Globus pallidus (tissue), 1 donor: ENCODE data around the gene HSPG2.
"Not testable (repeated sequence)": the region's sequence is repeated elsewhere in the genome, so short reads cannot be mapped to it uniquely, and the experiment has no call there.

Experiments used
- DNase-seq: peaks from one replicate; pipeline ENCODE4 v3.0.0-alpha.2; 2015; ENCODE audit warnings: low spot score

Gene HSPG2

DNA sequence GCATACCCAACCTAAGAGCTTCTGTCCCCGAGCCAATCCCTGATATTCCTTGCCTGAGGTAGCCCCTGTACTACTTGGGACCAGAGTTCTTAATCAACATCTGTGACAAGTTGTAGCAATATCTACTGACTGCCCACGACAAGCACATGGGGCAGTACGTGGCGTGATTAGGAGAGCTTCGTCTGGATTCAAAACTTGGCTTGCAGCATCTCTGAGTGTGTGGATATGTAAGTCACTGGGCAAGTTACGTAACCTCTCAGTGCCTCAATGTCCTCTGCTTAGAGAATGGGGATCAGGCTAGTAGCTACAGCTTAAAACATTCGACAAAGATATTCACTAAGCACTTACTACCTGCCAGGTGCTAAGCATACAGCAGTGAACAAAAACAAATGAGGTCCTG lies 5.0 kb downstream of the HSPG2 start:
- no peak for DNase-seq

DNA sequence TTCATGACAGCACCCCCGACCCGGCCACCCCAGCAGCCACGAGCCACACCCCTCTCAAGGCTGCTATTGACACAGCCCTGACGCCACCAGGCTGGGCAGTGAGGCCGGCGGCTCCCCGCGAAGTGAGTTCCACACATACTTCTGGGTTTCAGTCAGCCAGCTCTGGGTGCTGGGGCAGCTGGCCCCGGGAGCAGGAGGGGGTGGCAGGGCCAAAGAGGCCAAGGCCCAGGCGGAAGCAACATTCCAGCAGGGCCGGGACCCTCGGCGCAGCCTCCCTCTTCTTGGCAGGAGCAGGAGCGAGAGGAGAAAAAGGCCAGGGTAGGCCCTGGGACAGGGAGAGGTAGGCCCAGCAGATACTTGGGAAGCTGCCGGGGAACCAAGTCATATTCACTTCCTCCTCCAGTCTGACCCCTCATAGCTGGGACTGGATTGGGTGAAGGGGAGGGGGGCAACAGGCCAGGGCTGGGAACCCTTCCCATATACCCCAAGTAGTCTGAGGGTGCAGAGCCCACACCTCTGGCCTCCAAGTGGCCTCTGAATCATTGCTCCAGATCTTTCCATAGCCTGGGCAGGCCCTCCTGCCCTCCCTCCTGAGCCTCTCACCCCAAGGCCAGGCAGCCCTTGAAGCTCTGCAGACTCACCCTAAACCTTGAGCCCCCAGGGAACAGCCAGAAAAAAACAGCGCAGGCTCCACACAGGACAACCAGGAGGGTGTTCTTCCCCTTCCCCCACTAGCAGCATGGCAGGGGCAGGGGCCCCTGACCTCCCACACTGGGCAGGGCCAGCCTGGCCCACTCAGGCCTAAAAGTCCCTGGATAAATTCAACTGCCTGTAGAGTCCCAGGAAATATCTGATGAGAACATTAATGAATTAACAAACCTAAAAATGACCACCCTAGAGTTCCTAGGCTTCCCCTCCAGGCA lies 5.7 kb downstream of the HSPG2 start:
- no peak for DNase-seq

DNA sequence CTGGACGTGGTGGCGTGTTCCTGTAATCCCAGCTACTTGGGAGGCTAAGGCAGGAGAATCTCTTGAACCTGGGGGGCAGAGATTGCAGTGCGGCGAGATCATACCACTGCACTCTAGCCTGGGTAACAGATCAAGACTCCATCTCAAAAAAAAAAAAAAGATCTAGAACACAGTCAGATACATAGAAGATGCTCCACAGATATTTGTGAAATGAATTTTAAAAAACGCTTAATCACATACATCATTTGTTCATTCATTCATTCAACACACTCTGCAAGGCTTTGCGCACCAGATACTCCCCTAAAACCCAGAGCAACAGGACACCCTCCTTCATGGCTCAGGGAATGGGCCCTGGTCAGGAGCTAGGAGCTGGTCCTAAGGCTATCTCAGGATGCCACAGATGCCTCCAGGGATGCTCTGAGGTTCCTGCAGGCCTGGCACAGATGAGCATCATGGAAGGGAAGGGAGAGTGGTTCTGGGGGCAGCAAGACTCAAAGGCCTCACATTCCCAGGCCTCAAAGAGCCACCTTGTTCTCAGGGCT lies 6.4 kb downstream of the HSPG2 start:
- DNase-seq, result no peak

DNA sequence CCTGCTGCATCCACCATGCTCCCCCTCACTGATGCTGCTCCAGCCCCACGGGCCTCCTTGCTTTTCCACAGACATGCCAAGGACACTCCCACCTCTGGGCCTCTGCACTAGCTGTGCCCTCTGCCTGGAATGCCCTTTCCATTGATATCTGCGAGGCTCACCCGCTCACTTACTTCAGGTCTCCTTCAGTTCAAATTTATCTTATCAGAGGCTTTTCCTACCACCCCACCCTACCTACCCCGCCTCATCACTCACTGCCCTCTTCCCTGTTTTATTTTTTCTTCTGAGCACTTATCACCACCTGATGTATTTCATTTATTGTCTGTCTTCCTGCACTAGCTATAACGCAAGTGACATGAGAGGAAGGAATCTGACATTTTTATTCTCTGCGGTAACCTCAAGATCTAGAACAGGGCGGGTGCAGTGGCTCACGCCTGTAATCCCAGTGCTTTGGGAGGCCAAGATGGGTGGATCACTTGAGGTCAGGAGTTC lies 7.0 kb downstream of the HSPG2 start:
- DNase-seq, result no peak

DNA sequence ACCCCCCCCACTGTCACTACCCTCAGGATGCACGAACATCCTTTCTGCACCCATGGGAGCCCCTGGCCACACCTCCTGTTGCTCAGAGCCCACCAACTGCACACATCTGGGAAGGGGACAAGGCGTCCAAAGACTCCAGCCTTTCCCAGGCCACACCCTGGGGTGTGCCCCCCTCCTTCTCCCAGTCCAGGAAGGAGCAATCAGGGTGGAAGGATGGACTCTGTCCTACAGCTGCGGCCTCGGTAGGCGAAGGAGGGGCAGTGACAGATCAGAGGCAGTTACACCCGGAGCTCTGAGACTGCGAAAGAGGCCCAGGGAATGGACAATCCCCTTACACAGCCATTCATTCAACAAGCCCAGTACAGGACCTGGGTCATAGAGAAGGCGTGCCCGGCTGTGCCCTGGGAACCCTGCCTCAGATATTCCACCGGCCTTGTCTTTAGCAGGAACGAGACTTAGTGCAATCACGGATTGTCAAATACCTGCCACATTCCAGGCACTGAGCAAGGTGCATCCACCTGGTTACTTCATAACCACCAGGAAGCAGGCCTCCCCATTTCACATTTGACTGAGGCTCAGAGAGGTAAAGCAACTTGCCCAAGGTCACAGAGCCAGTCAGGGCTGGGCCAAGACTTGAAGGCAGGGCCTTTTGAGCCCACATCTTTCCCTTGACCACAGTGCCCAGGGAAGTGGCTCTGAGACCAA lies 9.4 kb downstream of the HSPG2 start:
- no peak for DNase-seq

DNA sequence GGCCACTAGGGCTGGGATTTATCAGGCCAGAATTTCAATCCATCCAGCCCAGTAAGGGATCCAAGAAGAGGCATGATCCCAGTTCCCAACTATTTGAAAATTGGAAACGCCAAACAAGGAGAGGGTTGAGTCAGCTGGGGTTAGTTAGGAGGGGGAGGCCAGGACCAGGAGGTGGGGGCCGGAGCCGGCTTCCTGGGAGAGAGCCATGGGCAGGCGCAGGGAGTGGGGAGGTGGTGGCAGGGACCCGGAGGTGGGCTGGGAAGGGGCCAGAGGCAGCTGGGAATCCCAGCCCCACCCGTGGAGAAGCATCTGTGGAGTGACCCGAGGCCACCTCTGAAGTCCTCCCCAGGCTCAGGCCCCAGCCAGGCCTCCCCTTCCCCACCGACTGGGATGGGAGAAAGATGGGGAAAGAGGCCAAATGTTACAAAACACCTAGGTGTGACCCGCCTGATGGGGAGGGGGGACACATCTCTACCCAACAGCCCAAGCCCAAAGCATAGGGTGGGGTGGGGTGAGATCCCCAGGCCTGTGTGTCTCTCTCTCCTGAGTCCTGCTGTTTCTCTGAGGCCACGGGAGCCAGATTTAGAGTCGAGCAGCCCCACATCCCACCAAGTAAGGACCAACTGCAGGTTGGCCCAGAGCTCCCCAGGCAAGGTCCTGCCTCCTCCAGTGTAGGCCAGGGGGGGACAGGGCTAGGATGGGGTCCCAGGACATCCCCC lies 10.1 kb downstream of the HSPG2 start:
- no peak for DNase-seq

DNA sequence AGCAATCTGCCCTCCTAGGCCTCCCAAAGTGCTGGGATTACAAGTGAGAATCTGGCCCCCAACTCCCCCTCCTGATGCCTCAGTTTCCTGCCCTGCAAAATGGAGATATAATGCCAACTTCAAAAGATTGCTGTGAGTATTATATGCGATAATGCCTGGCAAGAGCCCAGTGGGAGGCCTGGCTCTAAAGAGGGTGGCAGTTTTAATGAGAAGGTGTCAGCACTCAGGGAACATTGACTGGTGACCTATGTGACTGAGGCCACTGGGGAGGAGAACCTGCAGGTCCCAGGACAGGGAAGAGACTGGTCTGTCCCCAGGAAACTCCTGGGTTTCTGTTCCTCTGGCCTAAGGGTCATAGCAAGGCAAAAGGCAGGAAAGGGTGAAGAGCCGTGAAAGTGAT lies 11.0 kb downstream of the HSPG2 start:
- DNase-seq, result no peak

DNA sequence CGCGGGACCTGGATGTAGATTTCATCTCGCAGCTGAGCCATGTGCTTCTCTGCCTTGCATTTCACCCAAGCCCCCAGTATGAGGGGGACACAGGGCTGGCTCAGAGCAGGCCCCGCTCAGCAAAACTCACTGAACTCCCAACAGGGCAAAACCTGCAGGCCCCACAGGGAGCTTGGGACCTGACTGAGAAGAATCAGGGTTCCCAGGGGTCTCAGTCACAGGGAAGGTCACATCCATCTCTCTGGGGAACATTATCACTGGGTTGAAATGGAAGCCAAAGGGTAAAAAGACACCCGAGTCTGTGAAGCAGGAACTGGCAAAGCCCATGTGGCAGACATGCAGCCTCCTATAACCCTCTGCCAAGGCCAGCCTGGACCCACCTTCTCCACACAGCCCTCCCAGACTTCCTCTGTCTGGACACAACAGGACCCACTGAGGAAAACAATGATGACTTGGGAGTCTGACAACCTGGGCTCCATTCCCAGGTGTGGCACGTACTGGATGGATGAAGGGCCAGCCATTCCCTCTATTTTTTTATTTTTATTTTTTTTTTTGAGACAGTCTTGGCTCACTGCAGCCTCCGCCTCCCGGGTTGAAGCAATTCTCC lies 11.7 kb downstream of the HSPG2 start:
- no peak for DNase-seq

DNA sequence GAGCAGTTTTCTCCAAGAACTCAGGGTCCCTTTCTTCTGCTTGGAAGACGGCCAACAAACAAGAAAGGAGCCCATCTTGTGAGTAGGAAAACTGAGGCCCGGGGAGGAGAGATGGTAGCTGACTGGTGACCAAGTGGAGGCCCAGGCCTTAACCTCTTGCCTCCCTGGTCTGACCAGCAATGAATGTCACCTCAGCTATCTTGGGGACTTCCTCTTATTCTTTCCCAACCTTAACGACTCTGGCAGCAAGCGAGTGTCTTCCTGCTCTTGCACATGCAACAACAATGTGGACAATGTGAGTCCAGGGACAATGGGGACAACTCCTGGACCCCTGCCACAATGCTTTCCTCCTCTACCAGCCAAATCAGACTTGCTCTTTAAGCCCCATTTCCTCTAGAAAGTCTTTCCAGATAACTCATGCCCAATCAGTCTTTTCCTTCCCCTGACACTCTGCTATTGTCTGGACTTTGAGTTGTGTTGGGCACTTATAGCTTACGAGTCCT lies 12.6 kb downstream of the HSPG2 start:
- DNase-seq, result no peak

DNA sequence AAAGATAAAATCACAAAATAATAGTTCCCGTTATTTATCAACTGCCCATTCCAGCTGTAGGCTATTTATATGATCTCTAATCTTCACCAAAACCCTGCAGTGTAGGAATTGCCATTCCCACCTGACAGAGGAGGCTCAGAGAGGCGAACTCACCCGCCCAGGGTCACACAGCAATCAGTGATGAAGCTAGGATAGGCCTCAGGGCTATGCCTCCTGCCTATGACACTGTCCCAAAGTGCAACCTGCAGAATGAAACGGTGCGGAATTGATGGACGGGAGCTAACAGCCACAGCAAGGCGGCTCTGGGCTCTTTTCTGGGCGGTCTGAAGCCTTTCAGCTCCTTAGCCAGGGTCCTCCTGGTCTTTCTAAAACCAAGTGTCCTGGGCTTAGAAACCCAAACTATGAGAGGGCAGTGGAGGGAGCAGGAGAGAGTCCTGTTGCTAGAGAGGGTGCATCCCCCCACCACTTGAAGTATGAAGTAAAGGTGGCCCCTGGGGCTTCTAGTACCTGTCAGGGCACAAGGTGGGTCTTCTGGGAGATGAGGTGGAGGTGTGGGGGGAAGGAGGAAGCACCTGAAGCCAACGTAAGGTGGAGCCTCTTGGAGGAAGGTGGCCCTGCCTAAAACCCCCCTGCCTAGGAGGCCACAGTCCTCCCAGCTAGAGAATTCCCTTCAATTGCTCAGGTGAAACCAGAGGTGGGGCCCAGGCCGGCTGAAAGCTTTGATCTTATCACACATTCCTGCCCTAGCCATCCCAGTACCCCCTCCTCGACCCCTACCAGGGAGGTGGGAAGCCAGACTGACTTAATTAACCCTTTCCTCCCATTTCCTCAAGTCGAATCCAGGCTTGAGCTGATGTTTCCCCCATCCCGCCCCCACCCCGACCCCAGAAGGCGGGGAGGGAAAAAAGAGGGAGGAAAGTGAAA lies 14.8 kb downstream of the HSPG2 start:
- no peak for DNase-seq

DNA sequence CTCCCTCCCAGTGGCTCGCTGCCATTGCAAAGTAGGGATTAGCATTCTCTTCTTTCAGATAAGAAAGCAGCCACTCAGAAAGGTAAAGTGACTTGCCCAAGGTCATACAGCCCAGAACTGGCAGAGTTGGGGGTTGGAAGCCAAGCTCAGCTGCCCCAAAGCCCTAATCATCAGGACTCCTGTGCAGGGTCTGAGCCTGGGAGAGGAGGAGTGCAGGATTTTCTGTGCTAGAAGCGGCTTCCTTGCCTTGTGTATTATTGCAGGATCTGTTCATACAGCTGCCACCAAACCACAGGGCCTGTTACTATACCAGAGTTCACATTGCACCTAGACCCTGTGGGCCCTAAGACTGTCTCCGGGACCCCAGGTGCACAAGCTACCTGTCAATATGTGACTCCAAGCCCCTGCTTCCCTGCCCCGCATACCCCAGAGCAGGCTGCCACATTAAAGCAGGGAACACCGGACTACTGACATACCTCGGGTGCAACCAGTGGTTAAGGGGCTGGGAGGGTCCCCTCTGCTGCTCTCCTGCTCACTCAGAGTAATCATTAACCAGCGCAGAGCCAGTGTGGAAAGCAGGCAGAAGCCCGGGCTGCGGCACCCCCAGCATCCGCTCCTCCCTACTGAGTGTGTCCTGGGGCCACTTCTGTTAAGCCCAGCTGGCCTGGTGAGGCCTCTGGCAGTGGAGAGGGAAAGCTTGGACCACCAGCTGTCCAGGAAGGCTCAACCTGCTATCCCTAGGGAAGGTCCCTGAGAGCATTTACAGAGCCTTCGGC lies 15.8 kb downstream of the HSPG2 start:
- DNase-seq, result no peak

DNA sequence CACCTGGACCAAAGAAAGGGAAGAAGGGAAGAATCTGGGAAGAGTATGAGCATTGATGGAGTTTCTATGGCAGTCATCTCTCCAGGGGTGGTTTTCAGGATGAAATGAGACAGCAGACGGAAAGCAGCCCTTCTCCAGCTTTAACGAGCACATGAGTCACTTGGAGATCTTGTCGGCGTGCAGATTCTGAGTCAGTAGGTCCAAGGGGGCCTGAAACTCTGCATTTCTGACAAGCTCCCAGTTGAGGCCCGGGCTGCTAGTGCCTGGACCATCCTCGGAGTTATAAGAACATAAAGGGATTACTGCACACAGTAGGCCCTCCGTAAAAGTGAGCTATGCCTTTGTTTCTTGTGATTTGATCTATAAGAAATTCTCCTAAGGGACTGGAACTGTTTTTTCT lies 17.6 kb downstream of the HSPG2 start:
- no peak for DNase-seq

DNA sequence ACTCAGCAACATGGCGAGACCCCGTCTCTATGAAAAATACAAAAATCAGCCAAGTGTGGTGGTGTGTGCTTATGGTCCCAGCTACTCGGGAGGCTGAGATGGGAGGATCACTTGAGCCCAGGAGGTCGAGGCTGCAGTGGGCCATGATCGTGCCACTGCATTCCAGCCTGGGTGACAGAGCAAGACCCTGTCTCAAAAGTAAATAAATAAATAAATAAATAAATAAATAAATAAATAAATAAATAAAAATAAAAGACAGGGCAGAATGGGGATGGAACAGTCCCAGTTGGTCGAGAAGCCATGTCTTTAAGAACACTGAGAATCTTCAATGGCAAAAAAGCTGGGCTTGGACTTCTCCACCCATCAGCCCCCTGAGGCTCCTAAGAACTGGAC lies 19.9 kb downstream of the HSPG2 start:
- not testable (repeated sequence) for DNase-seq

DNA sequence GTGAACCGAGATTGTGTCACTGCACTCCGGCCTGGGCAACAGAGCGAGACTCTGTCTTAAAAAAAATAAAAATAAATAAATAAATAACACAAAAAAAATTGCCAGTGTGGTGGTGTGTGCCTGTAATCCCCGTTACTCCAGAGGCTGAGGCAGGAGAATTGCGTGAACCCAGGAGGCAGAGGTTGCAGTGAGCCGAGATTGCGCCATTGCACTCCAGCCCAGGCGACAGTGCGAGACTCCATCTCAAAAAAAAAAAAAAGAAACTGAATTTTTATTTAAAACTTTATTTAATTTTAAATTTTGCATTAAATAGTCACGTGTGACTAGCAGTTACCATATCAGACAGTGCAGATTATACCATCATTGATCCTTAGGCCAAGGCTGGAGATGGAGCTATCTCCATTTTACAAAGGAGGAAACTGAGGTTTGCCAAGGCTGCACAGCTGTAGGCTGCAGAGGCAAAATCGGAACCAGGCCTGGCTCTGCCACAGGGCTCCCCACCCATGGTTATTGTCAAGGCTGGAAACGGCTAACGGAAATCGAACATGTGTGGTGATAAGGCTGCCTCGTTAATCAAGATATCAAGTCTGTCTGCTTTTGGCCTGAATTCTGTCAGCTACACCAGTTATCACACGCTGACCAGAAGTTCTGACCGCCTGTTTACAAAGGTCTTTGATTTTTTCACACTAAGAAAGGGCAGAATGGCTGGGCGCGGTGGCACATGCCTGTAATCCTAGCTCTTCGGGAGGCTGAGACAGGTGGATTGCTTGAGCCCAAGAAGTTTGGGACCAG lies 20.5 kb downstream of the HSPG2 start:
- DNase-seq, result no peak

DNA sequence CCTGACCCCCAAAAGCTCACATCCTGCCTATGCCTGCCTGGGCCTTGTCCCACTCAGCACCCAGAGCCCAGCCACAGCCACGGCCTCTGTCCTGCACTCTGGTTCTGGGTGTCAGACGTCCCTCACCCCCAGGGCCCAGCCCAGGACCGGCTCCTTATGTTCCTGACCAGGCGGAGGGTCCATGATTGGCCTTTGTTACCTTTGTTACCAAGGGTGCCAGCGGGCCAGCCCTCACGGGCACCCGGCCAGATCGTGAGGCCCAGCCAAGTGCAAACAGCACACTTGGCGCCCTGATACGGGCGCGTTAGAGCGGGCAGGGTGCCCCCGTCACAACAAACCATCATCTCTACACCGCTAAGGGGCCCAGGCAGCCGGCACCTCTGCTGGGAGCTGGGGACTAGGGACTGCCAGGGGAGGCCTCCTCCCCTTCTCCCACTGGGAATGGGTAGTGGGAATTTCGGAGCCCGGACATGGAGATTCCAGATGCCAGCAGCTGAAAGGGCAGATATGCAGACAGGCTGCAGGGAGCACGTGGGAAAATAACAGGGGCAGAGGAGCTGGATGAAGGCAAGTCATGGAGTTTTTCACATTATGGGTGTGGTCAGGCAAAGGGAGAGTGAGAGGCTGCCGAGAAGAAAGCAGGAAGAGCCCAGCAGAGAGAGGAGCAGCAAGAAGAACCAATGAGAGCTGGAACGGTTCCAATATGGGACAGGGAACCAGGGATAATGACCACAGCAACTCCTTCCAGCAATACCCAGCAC lies 22.1 kb downstream of the HSPG2 start:
- no peak for DNase-seq

DNA sequence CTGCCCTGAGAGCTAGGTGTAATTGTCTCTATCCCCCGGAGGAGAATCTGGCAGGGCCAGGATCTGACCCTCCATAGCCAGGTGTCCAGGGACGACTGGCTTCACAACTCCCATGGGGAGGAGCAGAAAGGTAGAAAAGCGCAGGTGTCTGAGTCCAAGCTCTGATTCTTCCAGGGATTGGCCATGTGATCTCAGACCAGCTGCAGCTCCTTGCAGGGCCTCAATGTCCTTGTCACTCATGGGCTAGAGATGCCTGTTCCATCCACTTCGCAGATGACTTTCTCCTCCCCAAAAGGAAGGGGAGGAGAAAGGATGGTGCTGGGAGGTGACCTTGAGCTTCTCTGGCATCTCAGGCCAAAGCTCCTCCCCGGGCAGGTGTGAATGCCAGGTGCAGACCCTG lies 22.7 kb downstream of the HSPG2 start:
- DNase-seq, result no peak

DNA sequence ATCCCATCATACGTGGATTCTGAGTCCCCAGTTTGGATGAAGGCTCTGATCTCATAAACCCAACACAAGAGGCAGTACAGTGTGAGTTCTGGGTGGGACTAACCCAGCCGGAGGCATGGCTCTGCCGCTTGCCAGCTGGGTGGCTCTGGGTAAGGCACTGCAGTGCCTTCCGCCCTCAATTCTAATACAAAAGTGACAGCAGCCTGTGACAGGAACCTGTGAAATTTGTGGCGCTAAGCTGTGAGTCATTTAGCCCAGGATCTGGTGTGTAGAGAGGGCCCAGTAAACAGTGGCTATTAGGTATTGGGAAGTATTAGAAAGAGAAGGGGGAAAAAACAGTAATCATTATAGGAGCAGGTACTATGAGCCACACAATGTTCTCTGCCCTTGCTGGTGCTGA lies 23.3 kb downstream of the HSPG2 start:
- DNase-seq, result no peak

DNA sequence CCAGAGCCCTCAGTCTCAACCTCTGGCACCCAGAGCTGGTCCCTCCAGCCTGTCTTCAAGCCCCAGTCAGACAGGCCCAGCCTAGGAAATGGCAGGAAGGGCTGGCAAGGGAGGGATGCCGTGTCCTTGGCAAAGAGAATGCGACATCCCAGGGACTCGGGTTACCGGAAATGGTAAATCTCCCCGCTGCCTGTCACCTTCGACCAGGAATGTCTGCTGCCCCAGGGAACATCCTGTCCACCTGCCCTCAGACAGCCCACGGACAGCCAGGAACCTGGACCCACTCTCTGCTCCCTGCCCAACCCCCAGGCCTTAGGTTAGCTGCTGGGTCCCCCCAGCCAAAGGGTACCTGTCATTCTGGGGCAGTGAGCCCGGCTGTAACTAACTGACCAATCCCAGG lies 23.9 kb downstream of the HSPG2 start:
- DNase-seq, result no peak
